ENCODE measurements around the gene FAM107B.

- TF ChIP-seq CTCF (IDR thresholded peaks at IDR 0.05) (no peak), POLR2AphosphoS5 (IDR thresholded peaks at IDR 0.05) (no peak), POLR2A (IDR thresholded peaks at IDR 0.05) (no peak), EP300 (IDR thresholded peaks at IDR 0.05) (no peak)
Observed at GRCh38 chr10:14489522-14490177, 285.0 kb downstream of the FAM107B start.

Data from suprapubic skin (tissue), 4 donors.